Smooth muscle cell (in vitro differentiated cells): ENCODE results near the gene CEP70. TPM values are rescaled to one million over a fixed set of nuclear protein-coding genes. Genes with fewer than 3 reads are reported as not detected.

Experiments used
- DNase-seq: peaks from one replicate; lab custom pipeline; 2025; ENCODE audit not compliant: unreplicated experiment; lab: John Stamatoyannopoulos, UW
- H2AFZ ChIP-seq: fragments of 200-600 bp; sonication (generic); 2 replicates; pipeline ENCODE4 v1.6.0; 2016; ENCODE audit warnings: antibody characterized with exemption, low read depth, mild to moderate bottlenecking
- H3F3A ChIP-seq: fragments of 200-600 bp; sonication (generic); 2 replicates; pipeline ENCODE4 v1.6.0; 2017; ENCODE audit warnings: antibody characterized with exemption, low read depth
- H3K27ac ChIP-seq: fragments of 200-600 bp; sonication (generic); 2 replicates; pipeline ENCODE4 v1.5.1; 2016; ENCODE audit warnings: low read depth, mild to moderate bottlenecking
- H3K27me3 ChIP-seq: fragments of 200-600 bp; sonication (generic); 2 replicates; pipeline ENCODE4 v1.6.1; 2016; ENCODE audit warnings: low read depth, mild to moderate bottlenecking
- H3K36me3 ChIP-seq: fragments of 200-600 bp; sonication (generic); 2 replicates; pipeline ENCODE4 v1.5.1; 2016; ENCODE audit warnings: low read depth
- H3K4me1 ChIP-seq: fragments of 200-600 bp; sonication (generic); 2 replicates; pipeline ENCODE4 v1.5.1; 2016; ENCODE audit warnings: low read depth
- H3K4me2 ChIP-seq: fragments of 200-600 bp; sonication (generic); 2 replicates; pipeline ENCODE4 v1.6.0; 2016; ENCODE audit warnings: mild to moderate bottlenecking
- H3K4me3 ChIP-seq: fragments of 200-600 bp; sonication (generic); 2 replicates; pipeline ENCODE4 v1.5.1; 2016; ENCODE audit warnings: mild to moderate bottlenecking
- H3K79me2 ChIP-seq: fragments of 200-600 bp; sonication (generic); 2 replicates; pipeline ENCODE4 v1.6.0; 2016; ENCODE audit warnings: low read depth, mild to moderate bottlenecking
- H3K9ac ChIP-seq: fragments of 200-600 bp; sonication (generic); 2 replicates; pipeline ENCODE4 v1.6.0; 2016; ENCODE audit warnings: low read depth
- H3K9me3 ChIP-seq: fragments of 200-600 bp; sonication (generic); replicated peaks from 2 replicates; pipeline ENCODE4 v1.5.1; 2016; ENCODE audit warnings: low read depth
- H4K20me1 ChIP-seq: fragments of 200-600 bp; sonication (generic); 2 replicates; pipeline ENCODE4 v1.6.0; 2016; ENCODE audit warnings: low read depth
- CTCF ChIP-seq: fragments of 200-600 bp; sonication (generic); IDR thresholded peaks from 2 replicates; pipeline ENCODE4 v1.5.1; 2017; ENCODE audit warnings: borderline replicate concordance, mild to moderate bottlenecking, antibody characterized with exemption; ENCODE audit not compliant: insufficient read depth, poor library complexity, severe bottlenecking
- WGBS: methylation state at CpG from one replicate; pipeline ENCODE4 v1.1.7; 2016; ENCODE audit warnings: low lambda C conversion rate; 5-methylcytosine and 5-hydroxymethylcytosine counted together
- polyA plus RNA-seq: library from polyadenylated mRNA; unstranded; fragments of >200 nt; fragmentation: Nextera tagmentation; extraction: Ambion mirVana; gene quantifications from 2 replicates; pipeline ENCODE4 v1.2.1, GENCODE V29; 2016
- total RNA-seq: library from RNA; depleted of rRNA; stranded (reverse); fragments of >200 nt; gene quantifications from 2 replicates; pipeline ENCODE4 v1.2.3, GENCODE V29; 2014

The CEP70 gene, protein sequence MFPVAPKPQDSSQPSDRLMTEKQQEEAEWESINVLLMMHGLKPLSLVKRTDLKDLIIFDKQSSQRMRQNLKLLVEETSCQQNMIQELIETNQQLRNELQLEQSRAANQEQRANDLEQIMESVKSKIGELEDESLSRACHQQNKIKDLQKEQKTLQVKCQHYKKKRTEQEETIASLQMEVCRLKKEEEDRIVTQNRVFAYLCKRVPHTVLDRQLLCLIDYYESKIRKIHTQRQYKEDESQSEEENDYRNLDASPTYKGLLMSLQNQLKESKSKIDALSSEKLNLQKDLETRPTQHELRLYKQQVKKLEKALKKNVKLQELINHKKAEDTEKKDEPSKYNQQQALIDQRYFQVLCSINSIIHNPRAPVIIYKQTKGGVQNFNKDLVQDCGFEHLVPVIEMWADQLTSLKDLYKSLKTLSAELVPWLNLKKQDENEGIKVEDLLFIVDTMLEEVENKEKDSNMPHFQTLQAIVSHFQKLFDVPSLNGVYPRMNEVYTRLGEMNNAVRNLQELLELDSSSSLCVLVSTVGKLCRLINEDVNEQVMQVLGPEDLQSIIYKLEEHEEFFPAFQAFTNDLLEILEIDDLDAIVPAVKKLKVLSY
- total RNA-seq, result 13.7 and 17.1 TPM in 2 replicates
- polyA plus RNA-seq, result 3.9 and 6.3 TPM in 2 replicates

GRCh38 chr3:138594150-138594934 is at the start of gene CEP70:
TSS of gene CEP70 (minus strand) at chr3:138594260. CDS start at chr3:138572927, 21,333 bp downstream.
- peak within 1 kb of the TSS; percentile 84 for H3K9ac ChIP-seq
- no peaks in the 10 kb centered on the region for H3K9me3 ChIP-seq
- peak within 1 kb of the TSS; percentile 91 for H3K4me2 ChIP-seq
- H3K36me3 ChIP-seq, result no peaks in the 10 kb centered on the region
- no peaks in the 10 kb centered on the region for H3K79me2 ChIP-seq
- peak; percentile 87 for TF ChIP-seq CTCF
- H4K20me1 ChIP-seq, result no peaks in the 10 kb centered on the region
- H2AFZ ChIP-seq, result peak within 1 kb of the TSS; percentile 90
- H3K27ac ChIP-seq, result peak within 1 kb of the TSS; percentile 44
- H3K4me3 ChIP-seq, result peak within 1 kb of the TSS; percentile 82
- no peaks in the 10 kb centered on the region for H3F3A ChIP-seq
- DNase-seq, result no peak
- no peaks in the 10 kb centered on the region for H3K27me3 ChIP-seq
- under 1% methylated on average over 51 of the region's 52 CpGs for WGBS
- peaks cover 7% of the 10 kb centered on the region for H3K4me1 ChIP-seq

DNA sequence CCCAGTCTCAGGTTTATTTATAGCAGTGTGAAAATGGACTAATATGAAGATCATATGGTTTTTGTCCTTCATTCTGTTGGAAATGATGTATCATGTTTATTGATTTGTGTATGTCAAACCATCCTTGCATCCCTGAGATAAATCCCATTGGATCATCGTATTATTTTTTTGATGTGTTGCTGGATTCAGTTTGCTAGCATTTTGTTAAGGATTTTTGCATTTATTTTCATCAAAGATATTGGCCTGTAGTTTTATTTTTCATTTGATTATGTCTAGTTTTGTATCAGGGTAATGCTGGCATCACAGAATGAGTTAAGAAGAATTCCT is 48.8 kb upstream of the CEP70 start:
- no peak overlapping the region for H3K4me3 ChIP-seq
- H3K27me3 ChIP-seq, result no peaks in the 10 kb centered on the region
- no peak overlapping the region for H3K4me2 ChIP-seq
- H3K9me3 ChIP-seq, result peaks cover 7% of the 10 kb centered on the region
- no peaks in the 10 kb centered on the region for H4K20me1 ChIP-seq
- DNase-seq, result no peak
- H3K9ac ChIP-seq, result no peak overlapping the region
- no peaks in the 10 kb centered on the region for H3K79me2 ChIP-seq
- 91% methylated on average over 1 of the region's 1 CpG for WGBS
- H3K36me3 ChIP-seq, result no peaks in the 10 kb centered on the region
- no peaks in the 10 kb centered on the region for H3F3A ChIP-seq
- no peak overlapping the region for H3K27ac ChIP-seq
- no peaks in the 10 kb centered on the region for H3K4me1 ChIP-seq
- no peak overlapping the region for H2AFZ ChIP-seq
- no peak for TF ChIP-seq CTCF

- no peaks in the 10 kb centered on the region for H3K27me3 ChIP-seq
- WGBS, result 90% methylated on average over 4 of the region's 4 CpGs
- TF ChIP-seq CTCF, result no peak
- H3K4me2 ChIP-seq, result no peak overlapping the region
- H3K9me3 ChIP-seq, result peaks cover 7% of the 10 kb centered on the region
- H3K9ac ChIP-seq, result no peak overlapping the region
- no peak overlapping the region for H2AFZ ChIP-seq
- no peaks in the 10 kb centered on the region for H3F3A ChIP-seq
- H3K36me3 ChIP-seq, result no peaks in the 10 kb centered on the region
- H3K79me2 ChIP-seq, result no peaks in the 10 kb centered on the region
- DNase-seq, result no peak
- H3K27ac ChIP-seq, result no peak overlapping the region
- no peak overlapping the region for H3K4me3 ChIP-seq
- H4K20me1 ChIP-seq, result no peaks in the 10 kb centered on the region
- H3K4me1 ChIP-seq, result no peaks in the 10 kb centered on the region
These were observed 48.3 kb upstream of the CEP70 start for GRCh38 chr3:138642226-138642926.
